Endodermal cell (in vitro differentiated cells): ENCODE data around the gene USP28. TPM values are rescaled to one million over a fixed set of nuclear protein-coding genes. Genes with fewer than 3 reads are reported as not detected.

Source experiments
- DNase-seq: peaks from one replicate; pipeline ENCODE4 v3.0.0-alpha.2; 2017
- H3K27ac ChIP-seq: 2 replicates; pipeline ENCODE4 v1.5.1; 2013; ENCODE audit warnings: mild to moderate bottlenecking, low read depth, low read length, moderate library complexity
- H3K27me3 ChIP-seq: 2 replicates; pipeline ENCODE4 v1.6.1; 2013; ENCODE audit warnings: mild to moderate bottlenecking, low read length, moderate library complexity; ENCODE audit not compliant: insufficient read depth, control insufficient read depth, poor library complexity, severe bottlenecking
- H3K36me3 ChIP-seq: 2 replicates; pipeline ENCODE4 v1.7.0; 2013; ENCODE audit warnings: mild to moderate bottlenecking, low read length, moderate library complexity; ENCODE audit not compliant: control insufficient read depth, insufficient read depth
- H3K4me1 ChIP-seq: one replicate; pipeline ENCODE4 v1.7.0; 2013; ENCODE audit warnings: low read length; ENCODE audit not compliant: control insufficient read depth, insufficient read depth
- H3K4me3 ChIP-seq: 2 replicates; pipeline ENCODE4 v1.5.1; 2013; ENCODE audit warnings: mild to moderate bottlenecking, low read length, moderate library complexity
- H3K9ac ChIP-seq: 2 replicates; pipeline ENCODE4 v1.6.1; 2013; ENCODE audit warnings: mild to moderate bottlenecking, low read length, moderate library complexity; ENCODE audit not compliant: poor library complexity, severe bottlenecking; ENCODE audit errors: extremely low read depth
- H3K9me3 ChIP-seq: 2 replicates; pipeline ENCODE4 v1.6.1; 2013; ENCODE audit warnings: mild to moderate bottlenecking, low read length, moderate library complexity; ENCODE audit not compliant: control insufficient read depth
- H3K27ac Mint-ChIP-seq: 2 replicates; pipeline ENCODE4 v1.8.0; 2020; ENCODE audit warnings: mixed read lengths
- H3K27me3 Mint-ChIP-seq: 2 replicates; pipeline ENCODE4 v1.8.0; 2021; ENCODE audit warnings: mild to moderate bottlenecking, mixed read lengths; ENCODE audit not compliant: insufficient read depth
- H3K36me3 Mint-ChIP-seq: 2 replicates; pipeline ENCODE4 v1.8.0; 2020; ENCODE audit warnings: low read depth, mixed read lengths
- H3K4me1 Mint-ChIP-seq: 2 replicates; pipeline ENCODE4 v1.8.0; 2020; ENCODE audit warnings: mixed read lengths
- H3K4me3 Mint-ChIP-seq: 2 replicates; pipeline ENCODE4 v1.8.0; 2020; ENCODE audit warnings: mild to moderate bottlenecking, moderate library complexity, mixed read lengths
- H3K9me3 Mint-ChIP-seq: 2 replicates; pipeline ENCODE4 v1.8.0; 2020; ENCODE audit warnings: mild to moderate bottlenecking, mixed read lengths
- CTCF ChIP-seq: fragments of 200-600 bp; sonication (generic); conservative IDR thresholded peaks from 2 replicates; pipeline ENCODE4 v1.5.0; 2021; ENCODE audit warnings: antibody characterized with exemption, mild to moderate bottlenecking
- WGBS, 2 experiments: methylation state at CpG; one replicate each; pipeline versions ENCODE4 v1.1.5 to v1.1.7; 2013; ENCODE audit warnings: missing lambda C conversion rate in 2 of 2, mixed read lengths in 1 of 2; ENCODE audit not compliant: insufficient coverage in 1 of 2, insufficient read length in 1 of 2; 5-methylcytosine and 5-hydroxymethylcytosine counted together
- total RNA-seq, 2 donors: library from RNA; stranded (reverse); fragmentation: NEBNext Ultra II Directional in 1 of 2; extraction: Animal tissue kit (Norgen Biotek cat#: 25700) in 1 of 2; gene quantifications; 2 replicates in 1 of 2; 3 replicates in 1 of 2; pipeline ENCODE4 v1.2.1, GENCODE V29; 2021

Gene USP28
- total RNA-seq, 2 donors from 2014 or later: 67.0 to 73.7 TPM

GRCh38 chr11:113817162-113817561, 58.2 kb downstream of the USP28 start:
- Mint-ChIP-seq H3K4me1 (no peaks in the 10 kb centered on the region), H3K36me3 (peaks cover 73% of the 10 kb centered on the region), H3K27ac (peak overlapping the region; percentile 64), H3K4me3 (no peak overlapping the region), H3K27me3 (no peaks in the 10 kb centered on the region), H3K9me3 (no peaks in the 10 kb centered on the region)
- Histone ChIP-seq H3K4me1 (no peaks in the 10 kb centered on the region), H3K36me3 (peaks cover 76% of the 10 kb centered on the region), H3K27me3 (no peaks in the 10 kb centered on the region), H3K27ac (no peak overlapping the region), H3K9me3 (no peaks in the 10 kb centered on the region), H3K4me3 (no peak overlapping the region), H3K9ac (no peak overlapping the region)
- TF ChIP-seq CTCF: no peak
- DNase-seq: no peak
- WGBS, 2 experiments: 96% methylated on average over 1 of the region's 1 CpG; no CpG with 5 or more reads in 1 of the 2 experiments

- Mint-ChIP-seq H3K27ac (peak overlapping the region; percentile 62), H3K27me3 (no peaks in the 10 kb centered on the region), H3K9me3 (no peaks in the 10 kb centered on the region), H3K4me1 (no peaks in the 10 kb centered on the region), H3K36me3 (peaks cover 70% of the 10 kb centered on the region), H3K4me3 (no peak overlapping the region)
- H3K27me3 ChIP-seq: no peaks in the 10 kb centered on the region
- DNase-seq: no peak
- no peak overlapping the region for H3K9ac ChIP-seq
- H3K4me3 ChIP-seq: no peak overlapping the region
- H3K9me3 ChIP-seq: no peaks in the 10 kb centered on the region
- no peak for TF ChIP-seq CTCF
- peaks cover 70% of the 10 kb centered on the region for H3K36me3 ChIP-seq
- no peaks in the 10 kb centered on the region for H3K4me1 ChIP-seq
- peak overlapping the region; percentile 88 for H3K27ac ChIP-seq
Measured at GRCh38 chr11:113814181-113814580, 61.2 kb downstream of the USP28 start.

- no peaks in the 10 kb centered on the region for H3K27me3 Mint-ChIP-seq
- H3K4me3 Mint-ChIP-seq: no peak overlapping the region
- H3K4me1 Mint-ChIP-seq: no peaks in the 10 kb centered on the region
- WGBS, 2 experiments: 86 to 100% methylated on average over 1 of the region's 2 CpGs
- Histone ChIP-seq H3K4me3 (no peak overlapping the region), H3K27ac (no peak overlapping the region), H3K9ac (no peak overlapping the region), H3K36me3 (peaks cover 86% of the 10 kb centered on the region), H3K9me3 (no peaks in the 10 kb centered on the region), H3K4me1 (no peaks in the 10 kb centered on the region), H3K27me3 (no peaks in the 10 kb centered on the region)
- H3K9me3 Mint-ChIP-seq: no peaks in the 10 kb centered on the region
- H3K36me3 Mint-ChIP-seq: peaks cover 76% of the 10 kb centered on the region
- TF ChIP-seq CTCF: no peak
- DNase-seq: no peak
- H3K27ac Mint-ChIP-seq: no peak overlapping the region
Measured at GRCh38 chr11:113808931-113809330, 66.4 kb downstream of the USP28 start.
